ENCODE measurements around the gene NRCAM.

Gene NRCAM

GRCh38 chr7:108385834-108386422 lies 70.3 kb downstream of the NRCAM start:
- Histone ChIP-seq H3K4ac (ENCODE audit: low read depth in 1 of 2, low read length in 2 of 2) (no peak overlapping the region), H4K8ac (ENCODE audit: low read length) (no peak overlapping the region), H2AK5ac (ENCODE audit: low read length, severe bottlenecking) (no peak overlapping the region), H3K23ac (ENCODE audit: low read length in 2 of 2) (no peak overlapping the region), H3K9ac (ENCODE audit: low read length) (no peak overlapping the region), H3K18ac (ENCODE audit: low read depth in 1 of 2, low read length in 2 of 2) (no peak overlapping the region), H3K27ac (ENCODE audit: low read length, poor library complexity, severe bottlenecking) (no peak overlapping the region), H2BK15ac (ENCODE audit: low read depth, poor library complexity, severe bottlenecking) (no peak overlapping the region), H2BK5ac (ENCODE audit: low read depth, low read length, poor library complexity, severe bottlenecking) (no peak overlapping the region), H2AFZ (ENCODE audit: low read depth, low read length) (no peak overlapping the region), H3K4me1 (ENCODE audit: control insufficient read depth, insufficient read depth, low read depth, low read length) (no peaks in the 10 kb centered on the region), H3K9me3 (ENCODE audit: control insufficient read depth, low read length) (no peaks in the 10 kb centered on the region), H3K14ac (ENCODE audit: low read length in 2 of 2) (no peak overlapping the region), H3K79me1 (replicated peaks; ENCODE audit: low read length, poor library complexity, severe bottlenecking) (no peaks in the 10 kb centered on the region), H2BK120ac (ENCODE audit: low read depth, low read length) (no peak overlapping the region), H2BK12ac (ENCODE audit: low read length in 2 of 2) (no peak overlapping the region), H3K27me3 (ENCODE audit: control insufficient read depth in 1 of 2, insufficient read depth in 1 of 2, low read length in 2 of 2) (peaks cover 4 to 19% of the 10 kb centered on the region in 2 experiments), H3K4me2 (ENCODE audit: low read length, poor library complexity, severe bottlenecking) (no peak overlapping the region), H4K91ac (ENCODE audit: low read length) (no peak overlapping the region), H3K36me3 (ENCODE audit: control insufficient read depth in 1 of 2, insufficient read depth in 2 of 2, low read depth in 1 of 2, low read length in 2 of 2) (no peaks in the 10 kb centered on the region), H3K4me3 (ENCODE audit: insufficient read depth in 1 of 2, low read depth in 1 of 2, low read length in 2 of 2) (no peak overlapping the region)
- DNase-seq: no peak
- WGBS: 79% methylated on average over 2 of the region's 2 CpGs

DNA sequence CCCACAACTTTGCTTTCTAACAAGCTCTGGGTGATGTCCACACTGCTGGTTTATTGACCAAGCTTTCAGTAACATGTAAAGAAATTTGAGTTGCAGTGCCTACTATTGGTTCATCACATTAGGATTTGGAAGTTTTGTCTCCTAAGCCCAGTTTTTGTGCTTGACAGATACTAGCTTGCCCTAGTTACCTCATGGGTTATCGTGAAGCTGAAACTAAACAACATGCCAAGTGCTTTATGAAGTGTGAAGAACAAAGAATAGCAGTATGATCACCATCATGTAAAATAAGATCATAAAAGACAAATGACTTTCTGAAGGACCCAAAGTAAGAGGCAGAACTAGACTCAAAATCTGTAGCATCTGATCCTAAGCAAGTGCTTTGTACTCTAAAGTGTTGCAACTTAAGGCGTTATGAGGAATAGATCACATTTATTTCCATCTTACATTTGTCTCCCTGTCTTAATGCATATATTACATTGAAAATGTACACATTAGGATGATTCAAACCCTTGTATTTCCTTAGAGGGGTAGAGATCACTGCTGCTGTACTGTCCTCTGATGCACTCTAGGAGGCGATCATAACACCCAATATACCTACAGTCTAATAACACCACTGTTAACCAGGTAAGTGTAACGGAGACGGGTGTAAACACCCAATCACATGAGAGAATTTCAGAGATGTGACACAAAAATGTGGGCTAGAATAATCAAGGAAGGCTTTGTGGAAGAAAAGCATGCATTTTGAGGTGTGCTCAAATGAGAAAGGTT lies 71.3 kb downstream of the NRCAM start:
- no peak overlapping the region for H3K18ac ChIP-seq (ENCODE audit: low read depth in 1 of 2, low read length in 2 of 2)
- no peak overlapping the region for H3K4me2 ChIP-seq (ENCODE audit: low read length, poor library complexity, severe bottlenecking)
- no peak overlapping the region for H3K23ac ChIP-seq (ENCODE audit: low read length in 2 of 2)
- H2BK120ac ChIP-seq (ENCODE audit: low read depth, low read length): no peak overlapping the region
- no peak overlapping the region for H2BK15ac ChIP-seq (ENCODE audit: low read depth, poor library complexity, severe bottlenecking)
- no peak overlapping the region for H3K9ac ChIP-seq (ENCODE audit: low read length)
- no peaks in the 10 kb centered on the region for H3K4me1 ChIP-seq (ENCODE audit: control insufficient read depth, insufficient read depth, low read depth, low read length)
- H4K8ac ChIP-seq (ENCODE audit: low read length): no peak overlapping the region
- H3K27ac ChIP-seq (ENCODE audit: low read length, poor library complexity, severe bottlenecking): no peak overlapping the region
- WGBS: 96% methylated on average over 3 of the region's 5 CpGs
- DNase-seq: no peak
- H2BK5ac ChIP-seq (ENCODE audit: low read depth, low read length, poor library complexity, severe bottlenecking): no peak overlapping the region
- no peak overlapping the region for H2AFZ ChIP-seq (ENCODE audit: low read depth, low read length)
- H2BK12ac ChIP-seq (ENCODE audit: low read length in 2 of 2): no peak overlapping the region
- H3K79me1 ChIP-seq (replicated peaks; ENCODE audit: low read length, poor library complexity, severe bottlenecking): no peaks in the 10 kb centered on the region
- no peak overlapping the region for H4K91ac ChIP-seq (ENCODE audit: low read length)
- H3K14ac ChIP-seq (ENCODE audit: low read length in 2 of 2): no peak overlapping the region
- H3K27me3 ChIP-seq (ENCODE audit: control insufficient read depth in 1 of 2, insufficient read depth in 1 of 2, low read length in 2 of 2): peaks cover 4 to 22% of the 10 kb centered on the region in 2 experiments
- H3K9me3 ChIP-seq (ENCODE audit: control insufficient read depth, low read length): no peaks in the 10 kb centered on the region
- no peak overlapping the region for H2AK5ac ChIP-seq (ENCODE audit: low read length, severe bottlenecking)
- H3K36me3 ChIP-seq (ENCODE audit: control insufficient read depth in 1 of 2, insufficient read depth in 2 of 2, low read depth in 1 of 2, low read length in 2 of 2): no peaks in the 10 kb centered on the region
- H3K4ac ChIP-seq (ENCODE audit: low read depth in 1 of 2, low read length in 2 of 2): no peak overlapping the region
- no peak overlapping the region for H3K4me3 ChIP-seq (ENCODE audit: insufficient read depth in 1 of 2, low read depth in 1 of 2, low read length in 2 of 2)

DNA sequence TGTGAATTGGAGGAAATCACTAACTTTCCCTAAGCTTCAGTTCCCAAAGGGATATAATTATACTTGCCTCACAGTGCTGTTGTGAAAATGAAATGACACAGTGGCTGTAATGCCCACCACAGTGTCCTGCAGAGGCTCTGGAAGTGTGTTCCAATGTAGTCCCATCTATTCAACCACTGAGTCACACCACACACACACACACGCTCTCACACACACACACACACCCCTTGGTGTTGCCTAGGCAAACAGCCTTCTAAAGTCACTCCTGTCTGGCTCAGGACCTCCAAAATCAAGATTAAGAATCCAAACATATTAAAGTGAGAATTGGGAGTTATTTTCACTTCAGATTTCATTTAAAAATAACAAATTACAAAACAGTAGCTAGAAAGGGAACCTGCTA lies 73.3 kb downstream of the NRCAM start:
- Histone ChIP-seq H2BK120ac (ENCODE audit: low read depth, low read length) (no peak overlapping the region), H3K4me3 (ENCODE audit: insufficient read depth in 1 of 2, low read depth in 1 of 2, low read length in 2 of 2) (no peak overlapping the region), H3K4me1 (ENCODE audit: control insufficient read depth, insufficient read depth, low read depth, low read length) (no peaks in the 10 kb centered on the region), H3K14ac (ENCODE audit: low read length in 2 of 2) (peak overlapping the region in 1 of 2 experiments; percentile 91), H3K23ac (ENCODE audit: low read length in 2 of 2) (no peak overlapping the region), H3K9me3 (ENCODE audit: control insufficient read depth, low read length) (no peaks in the 10 kb centered on the region), H3K9ac (ENCODE audit: low read length) (no peak overlapping the region), H2BK5ac (ENCODE audit: low read depth, low read length, poor library complexity, severe bottlenecking) (no peak overlapping the region), H2BK12ac (ENCODE audit: low read length in 2 of 2) (no peak overlapping the region), H2AK5ac (ENCODE audit: low read length, severe bottlenecking) (no peak overlapping the region), H2BK15ac (ENCODE audit: low read depth, poor library complexity, severe bottlenecking) (no peak overlapping the region), H3K79me1 (replicated peaks; ENCODE audit: low read length, poor library complexity, severe bottlenecking) (no peaks in the 10 kb centered on the region), H4K8ac (ENCODE audit: low read length) (no peak overlapping the region), H4K91ac (ENCODE audit: low read length) (no peak overlapping the region), H3K27me3 (ENCODE audit: control insufficient read depth in 1 of 2, insufficient read depth in 1 of 2, low read length in 2 of 2) (peaks cover 4 to 22% of the 10 kb centered on the region in 2 experiments), H3K4me2 (ENCODE audit: low read length, poor library complexity, severe bottlenecking) (no peak overlapping the region), H3K4ac (ENCODE audit: low read depth in 1 of 2, low read length in 2 of 2) (no peak overlapping the region), H3K18ac (ENCODE audit: low read depth in 1 of 2, low read length in 2 of 2) (no peak overlapping the region), H3K36me3 (ENCODE audit: control insufficient read depth in 1 of 2, insufficient read depth in 2 of 2, low read depth in 1 of 2, low read length in 2 of 2) (no peaks in the 10 kb centered on the region), H3K27ac (ENCODE audit: low read length, poor library complexity, severe bottlenecking) (no peak overlapping the region), H2AFZ (ENCODE audit: low read depth, low read length) (no peak overlapping the region)
- 40% methylated on average over 1 of the region's 1 CpG for WGBS
- no peak for DNase-seq

DNA sequence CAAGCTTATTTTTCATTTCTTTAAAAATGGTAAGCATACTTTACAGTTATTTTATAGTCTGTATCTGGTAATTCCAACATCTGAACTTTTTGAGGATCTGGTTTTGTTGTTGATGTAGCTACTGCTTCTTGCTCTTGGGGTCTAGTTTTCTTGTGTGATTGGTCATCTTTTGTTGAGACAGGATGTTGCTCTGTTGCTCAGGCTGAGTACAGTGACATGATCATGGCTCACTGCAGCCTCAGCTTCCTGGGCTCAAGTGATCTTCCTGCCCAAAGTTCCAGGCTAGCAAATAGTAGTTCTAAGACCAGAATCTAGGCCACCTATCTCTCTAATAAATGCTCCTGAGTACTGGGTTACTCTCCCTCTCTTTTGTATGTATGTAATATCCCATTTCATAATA lies 75.7 kb downstream of the NRCAM start:
- H3K36me3 ChIP-seq (ENCODE audit: control insufficient read depth in 1 of 2, insufficient read depth in 2 of 2, low read depth in 1 of 2, low read length in 2 of 2): no peaks in the 10 kb centered on the region
- no peak overlapping the region for H3K23ac ChIP-seq (ENCODE audit: low read length in 2 of 2)
- no peaks in the 10 kb centered on the region for H3K4me1 ChIP-seq (ENCODE audit: control insufficient read depth, insufficient read depth, low read depth, low read length)
- no peak overlapping the region for H4K91ac ChIP-seq (ENCODE audit: low read length)
- no peak overlapping the region for H4K8ac ChIP-seq (ENCODE audit: low read length)
- peaks cover 4 to 22% of the 10 kb centered on the region in 2 experiments for H3K27me3 ChIP-seq (ENCODE audit: control insufficient read depth in 1 of 2, insufficient read depth in 1 of 2, low read length in 2 of 2)
- H2AK5ac ChIP-seq (ENCODE audit: low read length, severe bottlenecking): no peak overlapping the region
- H2BK15ac ChIP-seq (ENCODE audit: low read depth, poor library complexity, severe bottlenecking): no peak overlapping the region
- H2BK120ac ChIP-seq (ENCODE audit: low read depth, low read length): no peak overlapping the region
- no peak overlapping the region for H3K4ac ChIP-seq (ENCODE audit: low read depth in 1 of 2, low read length in 2 of 2)
- no peak for DNase-seq
- H3K4me3 ChIP-seq (ENCODE audit: insufficient read depth in 1 of 2, low read depth in 1 of 2, low read length in 2 of 2): no peak overlapping the region
- no peaks in the 10 kb centered on the region for H3K79me1 ChIP-seq (replicated peaks; ENCODE audit: low read length, poor library complexity, severe bottlenecking)
- H2BK5ac ChIP-seq (ENCODE audit: low read depth, low read length, poor library complexity, severe bottlenecking): no peak overlapping the region
- H3K18ac ChIP-seq (ENCODE audit: low read depth in 1 of 2, low read length in 2 of 2): no peak overlapping the region
- H2AFZ ChIP-seq (ENCODE audit: low read depth, low read length): no peak overlapping the region
- H3K4me2 ChIP-seq (ENCODE audit: low read length, poor library complexity, severe bottlenecking): no peak overlapping the region
- H3K27ac ChIP-seq (ENCODE audit: low read length, poor library complexity, severe bottlenecking): no peak overlapping the region
- H2BK12ac ChIP-seq (ENCODE audit: low read length in 2 of 2): no peak overlapping the region
- H3K9me3 ChIP-seq (ENCODE audit: control insufficient read depth, low read length): no peaks in the 10 kb centered on the region
- no peak overlapping the region for H3K9ac ChIP-seq (ENCODE audit: low read length)
- no peak overlapping the region for H3K14ac ChIP-seq (ENCODE audit: low read length in 2 of 2)
